ENCODE results near the gene ZNF723. TPM values are rescaled to one million over a fixed set of nuclear protein-coding genes. Genes with fewer than 3 reads are reported as not detected.
"Not testable (repeated sequence)": the region's sequence is repeated elsewhere in the genome, so short reads cannot be mapped to it uniquely, and the experiment has no call there.

Gene ZNF723
- not detected for total RNA-seq

GRCh38 chr19:22832031-22832762 is at the start of gene ZNF723:
Gene ZNF723 (plus strand): TSS chr19:22832291. CDS start chr19:22832380, 89 bp downstream.
- no peak for TF ChIP-seq CTCF (IDR thresholded peaks at IDR 0.05)
- ATAC-seq (ENCODE audit: low FRiP score): no peak

GRCh38 chr19:22783651-22784410 is 48.3 kb upstream of the ZNF723 start, which contains the start of gene ZNF99:
Gene ZNF99 (minus strand): TSS chr19:22784151. CDS start chr19:22784016, 135 bp downstream.
- DNase-seq (ENCODE audit: low spot score) (peak; percentile 42), ATAC-seq (ENCODE audit: low FRiP score) (peak; percentile 89)
- TF ChIP-seq CTCF (IDR thresholded peaks at IDR 0.05): no peak

More at GRCh38 chr19:22832031-22832762, at the start of gene ZNF723:
- DNase-seq (ENCODE audit: low spot score): no peak

DNA sequence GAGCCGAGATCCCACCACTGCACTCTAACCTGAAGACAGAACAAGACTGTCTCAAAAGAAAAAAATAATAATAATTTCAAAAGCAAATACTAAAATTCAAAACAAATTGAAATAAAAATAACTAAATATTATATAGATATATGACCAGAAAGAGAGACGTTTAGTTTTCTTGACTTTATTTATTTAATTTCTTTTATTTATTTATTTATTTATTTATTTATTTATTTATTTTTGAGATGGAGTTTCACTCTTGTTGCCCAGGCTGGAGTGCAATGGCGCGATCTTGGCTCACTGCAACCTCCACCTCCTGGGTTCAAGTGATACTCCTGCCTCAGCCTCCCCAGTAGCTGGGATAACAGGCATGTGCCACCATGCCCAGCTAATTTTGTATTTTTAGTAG is 39.2 kb upstream of the ZNF723 start:
- not testable (repeated sequence) for DNase-seq (ENCODE audit: low spot score); ATAC-seq (ENCODE audit: low FRiP score)

DNA sequence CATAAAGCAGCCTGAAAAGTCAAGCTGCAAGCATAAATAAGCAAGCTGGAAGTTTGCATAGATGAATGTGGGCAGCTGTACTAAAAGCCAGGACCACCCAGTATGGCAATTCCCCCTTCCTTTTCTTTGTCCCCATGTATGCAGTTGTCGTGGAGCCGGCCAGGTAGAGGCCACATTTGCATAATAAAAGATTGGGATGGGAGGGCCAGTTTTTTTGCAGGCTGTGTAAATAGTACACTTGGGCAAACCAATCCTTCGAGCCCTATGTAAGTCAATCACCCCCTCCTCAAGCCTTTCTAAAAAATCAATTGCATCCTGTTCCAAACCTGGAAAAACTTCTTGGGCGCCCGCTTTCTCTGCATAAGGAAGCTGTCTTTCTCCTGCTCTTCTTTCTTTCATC is 35.1 kb upstream of the ZNF723 start:
- DNase-seq (ENCODE audit: low spot score) (no peak), ATAC-seq (ENCODE audit: low FRiP score) (no peak)
- no peak for TF ChIP-seq CTCF (IDR thresholded peaks at IDR 0.05)

- DNase-seq (ENCODE audit: low spot score) (no peak), ATAC-seq (ENCODE audit: low FRiP score) (no peak)
- TF ChIP-seq CTCF (IDR thresholded peaks at IDR 0.05): no peak
Measured at GRCh38 chr19:22806418-22806817, 25.7 kb upstream of the ZNF723 start.

GRCh38 chr19:22807061-22807835 is 24.8 kb upstream of the ZNF723 start:
- no peak for TF ChIP-seq CTCF (IDR thresholded peaks at IDR 0.05)
- no peak for DNase-seq (ENCODE audit: low spot score)
- no peak for ATAC-seq (ENCODE audit: low FRiP score)

- DNase-seq (ENCODE audit: low spot score) (no peak), ATAC-seq (ENCODE audit: low FRiP score) (no peak)
- TF ChIP-seq CTCF (IDR thresholded peaks at IDR 0.05): no peak
Measured at GRCh38 chr19:22814124-22814523, 18.0 kb upstream of the ZNF723 start.

Data from omental fat pad (tissue), 4 donors.